NB4 (cell line): ENCODE data around the gene CD300E.

Experiments
- MAX ChIP-seq: IDR thresholded peaks from 2 replicates; pipeline ENCODE4 v1.6.1; 2011; ENCODE audit warnings: low read depth, low read length
- TF ChIP-seq, protein P1 (sequence below): IDR thresholded peaks from one replicate; pipeline ENCODE4 v1.5.1; 2012; ENCODE audit warnings: low read depth, low read length

GRCh38 chr17:74642556-74642955, 19.0 kb upstream of the CD300E start:
- TF ChIP-seq, protein P1, sequence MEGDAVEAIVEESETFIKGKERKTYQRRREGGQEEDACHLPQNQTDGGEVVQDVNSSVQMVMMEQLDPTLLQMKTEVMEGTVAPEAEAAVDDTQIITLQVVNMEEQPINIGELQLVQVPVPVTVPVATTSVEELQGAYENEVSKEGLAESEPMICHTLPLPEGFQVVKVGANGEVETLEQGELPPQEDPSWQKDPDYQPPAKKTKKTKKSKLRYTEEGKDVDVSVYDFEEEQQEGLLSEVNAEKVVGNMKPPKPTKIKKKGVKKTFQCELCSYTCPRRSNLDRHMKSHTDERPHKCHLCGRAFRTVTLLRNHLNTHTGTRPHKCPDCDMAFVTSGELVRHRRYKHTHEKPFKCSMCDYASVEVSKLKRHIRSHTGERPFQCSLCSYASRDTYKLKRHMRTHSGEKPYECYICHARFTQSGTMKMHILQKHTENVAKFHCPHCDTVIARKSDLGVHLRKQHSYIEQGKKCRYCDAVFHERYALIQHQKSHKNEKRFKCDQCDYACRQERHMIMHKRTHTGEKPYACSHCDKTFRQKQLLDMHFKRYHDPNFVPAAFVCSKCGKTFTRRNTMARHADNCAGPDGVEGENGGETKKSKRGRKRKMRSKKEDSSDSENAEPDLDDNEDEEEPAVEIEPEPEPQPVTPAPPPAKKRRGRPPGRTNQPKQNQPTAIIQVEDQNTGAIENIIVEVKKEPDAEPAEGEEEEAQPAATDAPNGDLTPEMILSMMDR = no peak
- no peak for TF ChIP-seq MAX
